ENCODE results near the gene MTA3.

DNA sequence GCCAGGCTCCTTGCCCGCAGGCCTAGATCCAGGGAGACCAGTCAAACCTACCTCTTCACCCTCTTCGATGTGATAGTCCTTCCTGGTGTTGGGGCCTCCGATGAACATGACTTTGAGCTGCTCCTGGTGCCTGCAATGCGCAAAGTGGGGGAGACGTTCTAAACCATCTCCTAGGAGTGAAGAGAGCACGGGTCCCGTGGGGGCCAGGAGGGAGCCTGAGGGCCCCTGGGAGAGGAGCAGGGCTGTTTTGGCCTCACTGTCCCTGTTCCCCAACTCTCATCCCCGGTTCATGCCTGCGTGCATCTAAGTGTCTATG lies 220.0 kb downstream of the MTA3 start:
- TF ChIP-seq, protein P1, sequence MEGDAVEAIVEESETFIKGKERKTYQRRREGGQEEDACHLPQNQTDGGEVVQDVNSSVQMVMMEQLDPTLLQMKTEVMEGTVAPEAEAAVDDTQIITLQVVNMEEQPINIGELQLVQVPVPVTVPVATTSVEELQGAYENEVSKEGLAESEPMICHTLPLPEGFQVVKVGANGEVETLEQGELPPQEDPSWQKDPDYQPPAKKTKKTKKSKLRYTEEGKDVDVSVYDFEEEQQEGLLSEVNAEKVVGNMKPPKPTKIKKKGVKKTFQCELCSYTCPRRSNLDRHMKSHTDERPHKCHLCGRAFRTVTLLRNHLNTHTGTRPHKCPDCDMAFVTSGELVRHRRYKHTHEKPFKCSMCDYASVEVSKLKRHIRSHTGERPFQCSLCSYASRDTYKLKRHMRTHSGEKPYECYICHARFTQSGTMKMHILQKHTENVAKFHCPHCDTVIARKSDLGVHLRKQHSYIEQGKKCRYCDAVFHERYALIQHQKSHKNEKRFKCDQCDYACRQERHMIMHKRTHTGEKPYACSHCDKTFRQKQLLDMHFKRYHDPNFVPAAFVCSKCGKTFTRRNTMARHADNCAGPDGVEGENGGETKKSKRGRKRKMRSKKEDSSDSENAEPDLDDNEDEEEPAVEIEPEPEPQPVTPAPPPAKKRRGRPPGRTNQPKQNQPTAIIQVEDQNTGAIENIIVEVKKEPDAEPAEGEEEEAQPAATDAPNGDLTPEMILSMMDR (IDR thresholded peaks at IDR 0.05; ENCODE audit: extremely low read depth in 1 of 2, insufficient read depth in 1 of 2, low read depth in 1 of 2, low read length in 2 of 2), result no peak
- TF ChIP-seq EZH2 (IDR thresholded peaks at IDR 0.05; ENCODE audit: borderline replicate concordance, low read depth, low read length, severe bottlenecking) (no peak), POLR2A (IDR thresholded peaks at IDR 0.05; ENCODE audit: low read depth, low read length) (no peak), MAX (IDR thresholded peaks at IDR 0.05; ENCODE audit: insufficient read depth, insufficient read length) (no peak), POLR2AphosphoS5 (IDR thresholded peaks at IDR 0.05; ENCODE audit: insufficient read depth, low read depth, low read length) (no peak), GATA2 (IDR thresholded peaks at IDR 0.05; ENCODE audit: insufficient read depth, insufficient read length, low read depth, low read length) (no peak)

Measured in endothelial cell of umbilical vein (primary cell).